ENCODE measurements around the gene OR1I1.

DNA sequence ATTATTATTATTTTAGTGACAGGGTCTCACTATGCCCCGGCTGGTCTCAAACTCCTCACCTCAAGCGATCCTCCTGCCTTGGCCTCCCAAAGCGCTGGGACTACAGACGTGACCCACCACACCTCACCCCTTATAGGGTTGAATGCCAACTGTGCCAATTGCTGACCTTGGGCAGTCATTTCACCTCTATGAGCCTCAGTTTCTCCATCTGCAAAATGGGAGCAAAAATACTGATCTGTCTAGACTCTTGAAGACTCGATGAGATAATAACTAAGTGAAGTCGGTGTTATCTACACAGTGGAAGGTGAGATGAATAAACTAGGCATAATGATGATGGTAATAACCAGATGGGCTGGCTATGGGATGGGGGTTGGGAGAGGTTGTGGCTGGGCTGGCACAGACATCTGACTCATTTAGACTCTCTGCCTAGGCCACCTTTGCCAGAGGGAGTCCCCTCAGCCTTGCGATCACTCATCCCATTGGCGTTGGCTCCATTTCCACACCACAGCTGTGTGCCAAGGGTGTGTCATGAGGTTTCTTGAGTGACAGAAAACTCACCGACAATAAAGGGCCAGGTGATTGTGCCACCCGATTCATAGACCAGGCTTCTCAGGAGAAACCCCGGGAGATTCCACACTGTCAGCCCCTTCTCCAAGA, 33.0 kb upstream of the OR1I1 start, which contains the start of gene CASP14:
- no peak for TF ChIP-seq ELF4 (IDR thresholded peaks at IDR 0.05)
- no peak for TF ChIP-seq FOXM1 (IDR thresholded peaks at IDR 0.05; ENCODE audit: borderline replicate concordance)

Data from HEK293T (cell line).